ENCODE data around the gene SNF8. TPM values are rescaled to one million over a fixed set of nuclear protein-coding genes. Genes with fewer than 3 reads are reported as not detected.

SNF8 gene
- total and polyA plus RNA-seq, 8 donors = 34.9 to 78.6 (median 47.9) TPM

DNA sequence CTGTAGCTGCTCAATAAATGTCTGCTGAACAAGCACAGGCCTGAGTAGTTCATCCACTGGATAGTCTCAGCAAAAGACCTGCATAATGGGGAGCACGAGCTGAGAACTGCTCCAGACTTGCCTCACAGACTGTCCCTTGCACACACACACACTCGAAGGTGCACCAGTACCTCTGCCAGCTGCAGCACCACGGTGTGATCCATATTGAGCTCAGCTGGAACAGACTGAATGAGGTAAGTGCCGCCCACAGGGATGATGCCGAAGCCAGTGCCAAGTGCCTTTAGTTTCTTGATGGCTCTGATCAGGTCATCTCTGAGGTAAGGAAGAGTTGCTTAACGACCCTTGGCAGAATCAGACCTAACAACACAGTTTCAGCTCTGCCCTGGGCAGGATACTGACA lies 11.6 kb downstream of the SNF8 start:
- Histone ChIP-seq H3K36me3 (peaks cover 0 to 46% (median 17%) of the 10 kb centered on the region in 3 donors), H3K4me1 (no peaks in the 10 kb centered on the region), H3K9me3 (no peaks in the 10 kb centered on the region), H3K27me3 (no peaks in the 10 kb centered on the region), H3K27ac (no peak overlapping the region), H3K4me3 (no peak overlapping the region)
- ATAC-seq (no peak), FAIRE-seq (no peak), DNase-seq (no peak)
- TF ChIP-seq, protein P1, sequence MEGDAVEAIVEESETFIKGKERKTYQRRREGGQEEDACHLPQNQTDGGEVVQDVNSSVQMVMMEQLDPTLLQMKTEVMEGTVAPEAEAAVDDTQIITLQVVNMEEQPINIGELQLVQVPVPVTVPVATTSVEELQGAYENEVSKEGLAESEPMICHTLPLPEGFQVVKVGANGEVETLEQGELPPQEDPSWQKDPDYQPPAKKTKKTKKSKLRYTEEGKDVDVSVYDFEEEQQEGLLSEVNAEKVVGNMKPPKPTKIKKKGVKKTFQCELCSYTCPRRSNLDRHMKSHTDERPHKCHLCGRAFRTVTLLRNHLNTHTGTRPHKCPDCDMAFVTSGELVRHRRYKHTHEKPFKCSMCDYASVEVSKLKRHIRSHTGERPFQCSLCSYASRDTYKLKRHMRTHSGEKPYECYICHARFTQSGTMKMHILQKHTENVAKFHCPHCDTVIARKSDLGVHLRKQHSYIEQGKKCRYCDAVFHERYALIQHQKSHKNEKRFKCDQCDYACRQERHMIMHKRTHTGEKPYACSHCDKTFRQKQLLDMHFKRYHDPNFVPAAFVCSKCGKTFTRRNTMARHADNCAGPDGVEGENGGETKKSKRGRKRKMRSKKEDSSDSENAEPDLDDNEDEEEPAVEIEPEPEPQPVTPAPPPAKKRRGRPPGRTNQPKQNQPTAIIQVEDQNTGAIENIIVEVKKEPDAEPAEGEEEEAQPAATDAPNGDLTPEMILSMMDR (IDR thresholded peaks at IDR 0.05) = no peak
- 95% methylated on average over 6 of the region's 6 CpGs for WGBS, 2 donors
- intact Hi-C loops (cut with DNase I) = no loop called here

DNA sequence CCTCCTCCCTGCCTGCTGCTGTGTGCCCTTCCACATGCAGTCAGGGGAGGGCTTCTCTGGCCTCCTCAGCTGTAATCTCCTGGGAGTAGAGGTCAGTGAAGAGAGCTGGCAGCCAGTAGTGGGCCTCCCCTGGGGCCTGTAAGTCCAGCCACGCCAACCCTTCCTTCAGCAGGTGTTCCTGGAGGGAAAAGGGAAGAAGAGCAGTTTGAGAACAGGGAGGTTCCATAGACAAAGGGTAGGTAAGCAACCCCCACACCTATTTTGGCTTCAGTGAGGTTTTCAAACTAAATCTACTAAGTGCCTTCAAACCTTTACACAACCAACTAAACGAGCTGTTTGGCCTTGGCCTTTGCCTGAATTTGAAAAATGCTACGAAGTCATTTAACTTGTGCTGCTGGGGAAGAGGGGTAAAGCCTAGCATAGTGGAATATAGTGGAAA lies 14.2 kb downstream of the SNF8 start:
- 40% methylated on average over 3 of the region's 3 CpGs for WGBS, 2 donors
- Histone ChIP-seq H3K4me1 (peaks cover 0 to 8% (median 4%) of the 10 kb centered on the region in 3 donors), H3K4me3 (no peak overlapping the region), H3K36me3 (peaks cover 0 to 47% (median 18%) of the 10 kb centered on the region in 3 donors), H3K27ac (no peak overlapping the region), H3K27me3 (no peaks in the 10 kb centered on the region), H3K9me3 (no peaks in the 10 kb centered on the region)
- TF ChIP-seq, protein P1 (IDR thresholded peaks at IDR 0.05) = no peak
- no peak for FAIRE-seq
- intact Hi-C loops (cut with DNase I) = no loop called here
- no peak for DNase-seq
- no peak for ATAC-seq

DNA sequence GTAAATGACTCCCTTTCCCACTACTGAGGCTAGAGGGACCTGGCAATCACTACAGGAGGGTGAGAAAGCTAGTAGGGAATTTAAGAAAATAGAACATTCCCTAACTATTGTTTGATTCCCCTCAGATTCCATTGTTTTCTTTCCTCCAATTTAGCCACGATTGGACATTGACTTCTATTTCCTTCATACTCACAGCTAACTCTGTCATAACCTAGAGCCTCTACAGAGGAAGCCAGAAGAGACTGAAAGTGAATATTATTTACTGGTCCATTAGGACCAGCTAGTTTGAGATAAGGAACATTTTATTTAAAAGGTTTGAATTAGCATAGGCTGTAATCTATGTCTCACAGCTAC lies 14.9 kb downstream of the SNF8 start:
- intact Hi-C loops (cut with DNase I) = no loop called here
- no peak overlapping the region for H3K4me3 ChIP-seq
- no peaks in the 10 kb centered on the region for H3K9me3 ChIP-seq
- TF ChIP-seq, protein P1 (IDR thresholded peaks at IDR 0.05) = no peak
- H3K36me3 ChIP-seq = peaks cover 0 to 45% (median 18%) of the 10 kb centered on the region in 3 donors
- DNase-seq = no peak
- no peaks in the 10 kb centered on the region for H3K27me3 ChIP-seq
- WGBS, 2 donors = 52 to 55% methylated on average over 1 of the region's 1 CpG
- peaks cover 0 to 8% (median 4%) of the 10 kb centered on the region in 3 donors for H3K4me1 ChIP-seq
- ATAC-seq = no peak
- H3K27ac ChIP-seq = no peak overlapping the region
- FAIRE-seq = no peak

DNA sequence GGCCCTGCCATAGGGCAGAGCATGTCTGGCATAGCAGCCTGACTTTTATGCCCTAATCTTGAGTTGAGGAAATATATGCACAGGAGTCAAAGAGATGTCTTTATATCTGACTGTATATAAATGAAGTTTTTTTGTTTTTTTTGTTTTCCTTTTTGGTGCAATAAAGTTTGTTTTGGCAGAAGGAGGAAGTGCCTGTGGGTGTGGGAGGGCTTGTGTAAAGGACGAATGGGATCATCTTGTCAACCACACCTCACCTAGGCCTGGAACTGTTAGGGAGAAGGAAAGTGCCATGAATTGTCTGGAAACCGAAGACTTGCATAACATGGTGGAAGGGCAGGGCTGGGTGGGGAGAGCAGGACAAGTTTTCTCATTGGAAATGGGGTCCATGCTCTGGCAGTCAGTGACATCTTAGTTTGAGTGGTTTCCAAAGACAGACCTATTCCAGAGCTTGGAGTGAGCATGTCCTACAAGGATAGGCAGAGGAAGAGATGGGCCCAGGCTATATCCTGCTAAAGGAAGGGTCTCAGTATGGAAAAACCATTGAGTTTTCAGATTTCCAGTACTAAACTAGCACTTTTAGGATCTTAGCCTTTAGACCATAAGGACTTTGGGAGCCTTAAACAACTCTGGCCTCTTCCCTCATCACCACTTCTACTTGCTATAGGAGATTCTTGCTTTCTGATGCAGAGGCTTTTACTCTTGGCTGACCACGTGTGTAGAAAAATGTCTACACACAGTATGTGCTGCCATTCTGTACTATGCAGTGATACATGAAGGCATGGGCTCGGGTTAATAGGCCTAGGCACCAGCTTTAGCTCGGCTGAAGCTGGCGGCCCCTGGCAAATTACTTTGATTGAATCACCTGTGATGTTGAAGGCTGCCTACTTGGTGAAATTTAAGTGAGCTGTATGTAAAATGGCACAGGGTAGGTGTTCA lies 15.5 kb downstream of the SNF8 start:
- Histone ChIP-seq H3K27ac (no peak overlapping the region), H3K36me3 (peaks cover 0 to 45% (median 18%) of the 10 kb centered on the region in 3 donors), H3K27me3 (no peaks in the 10 kb centered on the region), H3K4me3 (no peak overlapping the region), H3K4me1 (peaks cover 0 to 8% (median 4%) of the 10 kb centered on the region in 3 donors), H3K9me3 (no peaks in the 10 kb centered on the region)
- TF ChIP-seq, protein P1 (IDR thresholded peaks at IDR 0.05) = no peak
- no peak for DNase-seq
- FAIRE-seq = no peak
- WGBS, 2 donors = 88 to 89% methylated on average over 6 of the region's 6 CpGs
- no peak for ATAC-seq
- intact Hi-C loops (cut with DNase I) = no loop called here
